GM23248 (cell line): ENCODE results near the gene POLR3A. TPM values are rescaled to one million over a fixed set of nuclear protein-coding genes. Genes with fewer than 3 reads are reported as not detected.
"Not testable (repeated sequence)": the region's sequence is repeated elsewhere in the genome, so short reads cannot be mapped to it uniquely, and the experiment has no call there.

Experiments
- DNase-seq: peaks from one replicate; pipeline ENCODE4 v3.0.0-alpha.2; 2015
- H2AFZ ChIP-seq: fragments of 200-600 bp; sonication (generic); 2 replicates; pipeline ENCODE4 v1.6.1; 2016; ENCODE audit warnings: antibody characterized with exemption
- H3F3A ChIP-seq: fragments of 200-600 bp; sonication (generic); 2 replicates; pipeline ENCODE4 v1.6.1; 2016; ENCODE audit warnings: mild to moderate bottlenecking, antibody characterized with exemption, mixed run types; ENCODE audit not compliant: insufficient read depth
- H3K27ac ChIP-seq: fragments of 200-600 bp; sonication (generic); 2 replicates; pipeline ENCODE4 v1.5.1; 2016; ENCODE audit warnings: mild to moderate bottlenecking
- H3K27me3 ChIP-seq: fragments of 200-600 bp; sonication (generic); replicated peaks from 2 replicates; pipeline ENCODE4 v1.6.1; 2016; ENCODE audit warnings: mild to moderate bottlenecking; ENCODE audit not compliant: insufficient read depth
- H3K36me3 ChIP-seq: fragments of 200-600 bp; sonication (generic); 2 replicates; pipeline ENCODE4 v1.6.1; 2016; ENCODE audit warnings: low read depth, mild to moderate bottlenecking
- H3K4me1 ChIP-seq: fragments of 200-600 bp; sonication (generic); 2 replicates; pipeline ENCODE4 v1.6.1; 2016; ENCODE audit warnings: mild to moderate bottlenecking; ENCODE audit not compliant: insufficient read depth
- H3K4me2 ChIP-seq: fragments of 200-600 bp; sonication (generic); one replicate; pipeline ENCODE4 v1.6.1; 2016; ENCODE audit warnings: mild to moderate bottlenecking; ENCODE audit not compliant: unreplicated experiment
- H3K4me3 ChIP-seq: fragments of 200-600 bp; sonication (generic); 2 replicates; pipeline ENCODE4 v1.5.1; 2016; ENCODE audit warnings: mild to moderate bottlenecking
- H3K79me2 ChIP-seq: fragments of 200-600 bp; sonication (generic); 2 replicates; pipeline ENCODE4 v1.6.1; 2016; ENCODE audit warnings: mild to moderate bottlenecking; ENCODE audit not compliant: insufficient read depth
- H3K9ac ChIP-seq: fragments of 200-600 bp; sonication (generic); 2 replicates; pipeline ENCODE4 v1.6.1; 2016; ENCODE audit warnings: mild to moderate bottlenecking
- H3K9me2 ChIP-seq: fragments of 200-600 bp; sonication (generic); 2 replicates; pipeline ENCODE4 v1.6.1; 2016; ENCODE audit warnings: mixed run types, mild to moderate bottlenecking, moderate library complexity; ENCODE audit not compliant: insufficient read depth
- H3K9me3 ChIP-seq: fragments of 200-600 bp; sonication (generic); one replicate; pipeline ENCODE4 v1.6.1; 2017; ENCODE audit warnings: low read depth
- H4K20me1 ChIP-seq: fragments of 200-600 bp; sonication (generic); 2 replicates; pipeline ENCODE4 v1.6.0; 2016; ENCODE audit not compliant: insufficient read depth
- EZH2 ChIP-seq: fragments of 200-600 bp; sonication (generic); IDR thresholded peaks from 2 replicates; pipeline ENCODE4 v1.6.1; 2018; ENCODE audit warnings: antibody characterized with exemption, mild to moderate bottlenecking; ENCODE audit not compliant: insufficient read depth, poor library complexity, severe bottlenecking
- EZH2phosphoT487 ChIP-seq: fragments of 200-600 bp; sonication (generic); IDR thresholded peaks from 2 replicates; pipeline ENCODE4 v1.6.1; 2018; ENCODE audit warnings: antibody characterized with exemption, moderate library complexity, mild to moderate bottlenecking, low read depth; ENCODE audit not compliant: insufficient read depth
- WGBS, 2 experiments: methylation state at CpG; one replicate each; pipeline ENCODE4 v1.1.6; 2015 to 2017; ENCODE audit warnings: low lambda C conversion rate in 2 of 2, low coverage in 1 of 2; ENCODE audit errors: missing lambda C conversion rate in 2 of 2; 5-methylcytosine and 5-hydroxymethylcytosine counted together
- in situ Hi-C: fragments of 300-500 bp; cut with MboI; formaldehyde crosslinking; loops from 2 replicates; pipeline ENCODE4 v1.15.0; 2020
- polyA plus RNA-seq: library from polyadenylated mRNA; unstranded; fragments of >200 nt; fragmentation: Nextera tagmentation; extraction: Ambion mirVana; gene quantifications from 2 replicates; pipeline ENCODE4 v1.2.1, GENCODE V29; 2016
- total RNA-seq: library from RNA; depleted of rRNA; stranded (reverse); fragments of >200 nt; shearing (Covaris generic); gene quantifications from 2 replicates; pipeline ENCODE4 v1.2.3, GENCODE V29; 2014; rRNA removed

Gene POLR3A
- total RNA-seq, result 9.2 and 9.6 TPM in 2 replicates
- 11.9 and 12.8 TPM in 2 replicates for polyA plus RNA-seq

DNA sequence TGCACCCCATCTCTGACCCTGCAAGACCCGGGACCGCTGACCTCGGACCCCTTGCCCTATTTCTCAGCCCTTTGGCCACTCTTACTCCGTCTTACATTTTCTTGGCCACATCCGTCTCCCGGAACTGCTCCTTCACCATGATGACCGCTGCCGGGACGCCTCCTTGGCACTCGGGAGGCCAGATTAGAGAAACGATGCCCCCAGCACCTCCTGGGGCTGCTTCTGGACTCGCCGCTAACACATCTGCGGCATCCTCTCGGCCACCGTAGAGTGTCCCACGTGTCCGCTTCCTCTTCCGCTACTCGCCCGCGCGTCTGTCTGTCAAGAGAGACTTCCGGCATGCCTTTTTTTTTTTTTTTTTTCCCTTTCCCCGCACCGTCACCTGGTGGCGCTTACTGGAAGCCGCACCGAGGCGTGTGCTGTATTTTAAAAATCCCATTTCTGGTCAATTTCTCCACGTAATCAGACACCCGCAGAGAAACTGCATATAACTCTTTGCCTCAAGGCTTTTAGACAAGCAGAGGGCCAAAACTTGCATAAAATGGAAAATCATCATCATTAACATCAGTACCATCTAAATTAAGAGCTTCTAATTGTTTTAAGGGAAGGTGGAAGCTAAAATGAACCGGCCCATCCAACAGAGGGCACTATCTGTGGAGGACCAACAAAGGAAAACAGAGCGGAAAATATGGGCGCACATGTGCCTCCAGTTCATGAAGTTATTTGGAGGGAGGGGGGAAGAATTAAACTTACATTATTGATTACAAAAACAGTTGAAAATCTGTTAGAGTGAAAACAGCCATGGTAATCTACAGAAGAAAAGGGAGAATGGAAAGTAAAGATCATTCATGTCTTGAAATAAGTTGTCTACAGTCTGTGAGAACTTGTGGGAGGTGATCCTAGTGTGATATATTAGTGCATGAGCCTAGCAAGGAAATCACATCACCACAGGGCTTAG lies at the start of gene POLR3A:
POLR3A (minus strand) TSS at position 247 of the 958 bp plus-strand sequence; CDS start at position 139, 108 bp downstream.
- Histone ChIP-seq H3K79me2 (peaks cover 35% of the 10 kb centered on the region), H3K9ac (peak within 1 kb of the TSS; percentile 92), H3K9me3 (no peaks in the 10 kb centered on the region), H3K9me2 (no peaks in the 10 kb centered on the region), H3K36me3 (peaks cover 10% of the 10 kb centered on the region), H4K20me1 (no peaks in the 10 kb centered on the region), H2AFZ (peak within 1 kb of the TSS; percentile 98), H3K27ac (peak within 1 kb of the TSS; percentile 81), H3F3A (peaks cover 49% of the 10 kb centered on the region), H3K4me1 (peaks cover 35% of the 10 kb centered on the region), H3K4me3 (peak within 1 kb of the TSS; percentile 91), H3K27me3 (no peaks in the 10 kb centered on the region), H3K4me2 (peak within 1 kb of the TSS; percentile 95)
- peak; percentile 99 for DNase-seq
- in situ Hi-C loops, result no loop called here
- TF ChIP-seq EZH2, result no peak
- no peak for TF ChIP-seq EZH2phosphoT487
- WGBS, 2 experiments, result 1% methylated on average over 35 of the region's 35 CpGs

DNA sequence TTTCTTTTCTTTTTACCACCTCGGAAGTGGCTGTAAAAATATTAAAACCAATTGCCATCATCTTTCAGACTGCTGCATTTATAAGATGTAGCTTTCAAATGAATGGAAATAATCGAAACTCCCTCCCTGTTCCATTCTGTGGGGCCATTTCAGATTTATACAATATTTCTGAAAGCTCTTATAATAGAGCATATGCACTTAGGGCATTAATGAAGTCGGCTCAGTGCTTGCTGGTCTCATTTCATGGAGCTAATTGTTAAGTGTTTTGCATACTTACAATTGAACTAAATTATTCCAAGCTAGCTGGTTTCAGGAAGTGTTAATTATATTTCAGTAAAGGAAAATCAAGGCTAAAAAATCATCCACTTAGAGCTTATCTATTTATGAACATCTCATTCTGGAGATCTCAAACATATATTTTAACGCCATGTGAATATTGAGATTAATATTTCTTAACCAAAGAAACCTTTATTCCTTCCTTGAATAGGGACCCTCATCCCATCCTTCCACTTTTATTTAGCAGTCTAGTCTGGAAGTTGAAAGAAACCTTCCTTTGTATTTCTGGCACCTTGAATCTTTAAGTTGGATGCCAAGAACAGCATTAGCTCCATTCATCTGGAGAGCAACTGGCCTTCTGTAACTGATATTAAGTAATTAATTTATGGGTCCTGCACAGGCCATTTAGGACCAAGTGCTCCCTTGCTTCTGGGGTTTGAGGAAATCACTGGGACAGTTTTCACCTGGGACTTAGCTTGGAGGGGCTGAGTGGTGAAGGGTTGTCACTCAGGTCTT lies 49.4 kb upstream of the POLR3A start:
- Histone ChIP-seq H3K9me2 (no peaks in the 10 kb centered on the region), H3K9ac (no peak overlapping the region), H3K9me3 (no peaks in the 10 kb centered on the region), H3K27ac (no peak overlapping the region), H2AFZ (no peak overlapping the region), H3K4me1 (no peaks in the 10 kb centered on the region), H3K4me2 (no peak overlapping the region), H3K79me2 (no peaks in the 10 kb centered on the region), H3K36me3 (no peaks in the 10 kb centered on the region), H3K27me3 (peaks cover 6% of the 10 kb centered on the region), H4K20me1 (no peaks in the 10 kb centered on the region), H3K4me3 (no peak overlapping the region), H3F3A (no peaks in the 10 kb centered on the region)
- TF ChIP-seq EZH2, result no peak
- TF ChIP-seq EZH2phosphoT487, result no peak
- DNase-seq, result no peak
- 57 to 64% methylated on average over 4 of the region's 4 CpGs for WGBS, 2 experiments
- in situ Hi-C loops, result no loop called here

DNA sequence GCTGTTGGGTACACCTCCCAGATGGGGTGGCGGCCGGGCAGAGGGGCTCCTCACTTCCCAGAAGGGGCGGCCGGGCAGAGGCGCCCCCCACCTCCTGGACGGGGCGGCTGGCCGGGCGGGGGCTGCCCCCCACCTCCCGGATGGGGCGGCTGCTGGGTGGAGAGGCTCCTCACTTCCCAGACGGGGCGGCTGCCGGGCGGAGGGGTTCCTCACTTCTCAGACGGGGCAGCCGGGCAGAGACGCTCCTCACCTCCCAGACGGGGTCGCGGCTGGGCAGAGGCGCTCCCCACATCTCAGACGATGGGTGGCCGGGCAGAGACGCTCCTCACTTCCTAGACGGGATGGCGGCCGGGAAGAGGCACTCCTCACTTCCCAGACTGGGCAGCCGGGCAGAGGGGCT lies 46.5 kb upstream of the POLR3A start:
- H3K9me3 ChIP-seq, H2AFZ ChIP-seq, H3K36me3 ChIP-seq, H3F3A ChIP-seq, H4K20me1 ChIP-seq, H3K27me3 ChIP-seq, H3K27ac ChIP-seq, H3K4me3 ChIP-seq, DNase-seq, H3K9ac ChIP-seq, in situ Hi-C loops, H3K9me2 ChIP-seq, H3K4me1 ChIP-seq, H3K79me2 ChIP-seq, H3K4me2 ChIP-seq: not testable (repeated sequence)
- 92% methylated on average over 28 of the region's 29 CpGs; no CpG with 5 or more reads in 1 of the 2 experiments for WGBS, 2 experiments

DNA sequence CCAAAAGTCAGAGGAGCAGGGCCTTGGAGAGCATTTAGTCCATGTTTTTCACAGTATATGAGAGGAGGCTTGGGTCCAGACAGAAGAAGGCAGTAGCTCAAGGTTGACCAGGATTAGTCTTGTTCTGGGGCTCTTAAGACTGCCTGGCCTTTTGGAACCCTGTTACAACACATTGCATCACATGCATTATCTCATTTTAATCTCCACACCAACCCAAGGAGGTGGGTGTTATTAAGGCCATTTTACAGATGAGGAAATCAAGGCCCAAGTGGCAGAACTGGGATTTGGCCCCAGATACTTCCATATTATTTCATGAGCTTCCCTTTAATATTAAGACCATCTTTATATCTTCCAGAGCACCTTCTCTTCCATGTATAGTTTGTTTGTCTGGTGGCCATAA lies 43.2 kb upstream of the POLR3A start:
- no peaks in the 10 kb centered on the region for H3F3A ChIP-seq
- no peaks in the 10 kb centered on the region for H4K20me1 ChIP-seq
- no peak overlapping the region for H3K9ac ChIP-seq
- H3K36me3 ChIP-seq, result no peaks in the 10 kb centered on the region
- H3K9me3 ChIP-seq, result no peaks in the 10 kb centered on the region
- H3K79me2 ChIP-seq, result no peaks in the 10 kb centered on the region
- no peaks in the 10 kb centered on the region for H3K9me2 ChIP-seq
- H2AFZ ChIP-seq, result no peak overlapping the region
- in situ Hi-C loops, result no loop called here
- DNase-seq, result no peak
- H3K27me3 ChIP-seq, result no peaks in the 10 kb centered on the region; the same call in 1 of the 2 replicates
- TF ChIP-seq EZH2phosphoT487 (no peak), EZH2 (no peak)
- H3K4me3 ChIP-seq, result no peak overlapping the region
- no peak overlapping the region for H3K27ac ChIP-seq
- no peak overlapping the region for H3K4me2 ChIP-seq
- no peaks in the 10 kb centered on the region for H3K4me1 ChIP-seq
